ENCODE results near the gene ZNF284.

The ZNF284 gene

DNA sequence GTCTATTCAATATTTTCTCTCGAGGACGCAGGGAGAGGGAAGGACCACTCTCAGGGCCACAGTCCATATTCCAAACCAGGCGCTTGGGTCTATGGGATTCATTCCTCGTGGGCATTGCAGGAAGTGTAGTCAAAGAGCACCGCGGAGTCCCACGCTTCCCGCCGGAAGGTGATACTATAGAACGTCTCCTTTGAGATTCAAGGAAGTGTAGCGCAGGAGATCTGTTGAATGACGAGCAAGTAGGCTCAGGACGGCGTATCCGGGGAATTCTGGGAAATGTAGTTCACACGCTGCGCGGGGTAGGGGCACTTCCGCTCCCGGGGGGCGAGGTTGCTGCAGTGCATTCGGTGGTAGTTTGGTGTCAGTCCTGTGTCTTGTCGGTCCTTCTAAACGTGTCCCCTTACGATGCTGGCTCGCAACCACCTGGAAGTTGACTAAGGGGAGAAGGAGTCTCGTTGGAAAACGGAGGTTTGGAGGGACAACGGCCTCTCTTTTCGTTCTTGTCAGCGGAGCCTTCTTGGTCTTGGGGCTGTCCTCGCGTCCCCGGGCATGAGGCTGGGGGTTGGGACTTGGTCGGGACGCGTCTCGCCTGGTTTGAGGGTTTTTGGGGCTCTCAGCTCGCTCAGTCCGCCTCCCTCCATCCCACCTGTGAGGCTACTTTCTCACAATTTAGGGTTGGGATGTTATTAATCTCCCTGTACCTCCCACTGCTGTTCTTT, at the start of gene ZNF284:
Gene ZNF284, plus strand, starts transcription at position 336 of the 719 bp plus-strand sequence. CDS start 4,231 bp downstream, outside the sequence.
- peak; percentile 81 to 95 (median 88) for DNase-seq

DNA sequence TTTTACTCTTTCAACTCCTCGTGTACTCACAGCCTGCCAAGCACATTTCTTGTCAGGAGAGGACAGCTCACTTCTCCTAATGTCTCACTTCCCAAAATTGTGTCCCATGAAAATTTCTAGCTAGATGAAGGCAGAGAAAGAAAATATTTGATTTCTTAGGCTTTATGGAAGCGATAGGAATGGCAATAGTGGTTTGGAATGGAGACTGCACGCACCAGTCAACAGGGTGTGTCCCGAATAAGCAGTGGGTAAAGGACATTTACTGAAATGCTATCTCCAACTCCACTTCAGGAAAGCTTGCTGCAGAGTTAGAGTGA, 47.1 kb upstream of the ZNF284 start:
- no peak for DNase-seq

DNA sequence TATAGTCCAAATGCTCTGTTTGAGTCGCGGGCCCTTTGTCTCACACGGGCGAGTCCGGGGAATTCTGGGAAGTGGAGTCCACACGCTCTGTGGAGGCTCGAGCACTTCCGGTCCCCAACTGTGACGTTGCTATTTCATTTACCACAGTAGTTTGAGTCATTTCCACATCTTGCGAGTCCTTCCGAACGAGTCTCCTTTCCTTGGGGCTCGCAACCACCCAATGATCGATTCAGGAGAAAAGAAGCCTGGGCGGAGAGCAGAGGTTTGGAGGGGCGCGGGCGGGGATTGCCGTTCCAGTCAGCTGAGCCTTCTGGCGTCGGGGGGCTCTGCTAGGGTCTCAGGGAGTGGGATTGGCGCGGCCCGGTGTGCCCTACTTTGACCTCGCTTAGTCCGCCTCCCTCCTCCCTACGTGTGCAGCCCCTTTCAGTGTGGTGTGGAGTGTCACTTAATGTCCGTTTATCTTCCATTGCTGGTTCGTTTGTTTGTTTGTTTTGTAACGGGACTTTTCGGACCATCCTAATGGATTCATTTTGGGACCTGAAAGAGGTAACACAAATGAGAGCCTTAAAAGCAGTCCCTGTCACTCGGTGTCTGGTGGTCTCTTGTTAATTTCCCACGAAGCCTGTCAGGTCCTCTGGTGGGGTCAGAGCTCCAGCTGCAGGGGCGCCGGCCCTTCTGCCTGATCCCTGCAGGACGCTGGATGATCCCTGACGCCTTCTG, 46.6 kb upstream of the ZNF284 start, which contains the start of gene ZNF222:
Gene ZNF222, plus strand, starts transcription at position 163 of the 720 bp plus-strand sequence. Its CDS starts 58 bp downstream, at position 221.
- DNase-seq, result peak; percentile 61 to 84 (median 84)

DNA sequence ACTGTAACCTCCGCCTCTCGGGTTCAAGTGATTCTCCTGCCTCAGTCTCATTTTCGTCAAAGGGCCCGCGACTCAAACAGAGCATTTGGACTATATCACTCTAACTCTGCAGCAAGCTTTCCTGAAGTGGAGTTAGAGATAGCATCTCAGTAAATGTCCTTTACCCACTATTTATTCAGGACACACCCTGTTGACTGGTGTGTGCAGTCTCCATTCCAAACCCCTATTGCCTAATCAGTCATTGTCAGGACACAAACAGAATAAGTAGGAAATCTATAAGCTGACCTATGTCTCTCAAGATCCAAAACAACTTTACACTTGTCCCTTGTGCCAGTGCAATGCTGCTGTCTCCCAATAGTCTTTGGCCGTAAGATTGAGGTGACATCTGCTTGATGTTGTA, 45.3 kb upstream of the ZNF284 start:
- no peak for DNase-seq

DNA sequence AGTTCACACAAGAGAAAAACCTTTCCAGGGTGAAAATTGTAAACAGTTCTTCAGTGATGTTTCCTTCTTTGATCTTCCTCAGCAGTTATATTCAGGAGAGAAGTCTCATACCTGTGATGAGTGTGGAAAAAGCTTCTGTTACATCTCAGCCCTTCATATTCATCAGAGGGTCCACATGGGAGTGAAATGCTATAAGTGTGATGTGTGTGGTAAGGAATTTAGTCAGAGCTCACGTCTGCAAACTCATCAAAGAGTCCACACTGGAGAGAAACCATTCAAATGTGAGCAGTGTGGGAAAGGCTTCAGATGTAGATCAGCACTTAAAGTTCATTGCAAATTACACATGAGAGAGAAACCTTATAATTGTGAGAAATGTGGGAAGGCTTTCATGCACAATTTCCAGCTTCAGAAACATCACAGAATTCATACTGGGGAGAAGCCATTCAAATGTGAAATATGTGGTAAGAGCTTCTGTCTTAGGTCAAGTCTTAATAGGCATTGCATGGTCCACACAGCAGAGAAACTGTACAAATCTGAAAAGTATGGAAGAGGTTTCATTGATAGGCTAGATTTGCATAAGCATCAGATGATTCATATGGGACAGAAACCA, 39.9 kb upstream of the ZNF284 start:
- no peak for DNase-seq

DNA sequence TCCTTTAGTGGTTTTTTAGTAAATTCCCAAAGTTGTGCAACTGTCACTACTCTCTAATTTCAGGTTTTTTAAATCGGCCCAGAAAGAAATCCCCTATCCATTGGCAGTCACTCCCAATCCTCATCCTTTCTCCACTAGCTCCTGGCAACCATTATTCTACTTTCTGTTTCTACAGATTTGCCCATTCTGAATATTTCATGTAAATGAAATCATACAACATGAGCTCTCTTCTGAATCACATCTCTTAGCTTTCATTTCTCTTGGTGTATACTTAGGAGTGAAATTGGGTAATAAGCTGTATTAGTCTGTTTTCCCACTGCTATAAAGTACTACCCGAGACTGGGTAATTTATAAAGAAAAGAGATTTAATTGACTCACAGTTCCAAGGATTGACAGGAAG, 29.8 kb upstream of the ZNF284 start:
- DNase-seq, result no peak

DNA sequence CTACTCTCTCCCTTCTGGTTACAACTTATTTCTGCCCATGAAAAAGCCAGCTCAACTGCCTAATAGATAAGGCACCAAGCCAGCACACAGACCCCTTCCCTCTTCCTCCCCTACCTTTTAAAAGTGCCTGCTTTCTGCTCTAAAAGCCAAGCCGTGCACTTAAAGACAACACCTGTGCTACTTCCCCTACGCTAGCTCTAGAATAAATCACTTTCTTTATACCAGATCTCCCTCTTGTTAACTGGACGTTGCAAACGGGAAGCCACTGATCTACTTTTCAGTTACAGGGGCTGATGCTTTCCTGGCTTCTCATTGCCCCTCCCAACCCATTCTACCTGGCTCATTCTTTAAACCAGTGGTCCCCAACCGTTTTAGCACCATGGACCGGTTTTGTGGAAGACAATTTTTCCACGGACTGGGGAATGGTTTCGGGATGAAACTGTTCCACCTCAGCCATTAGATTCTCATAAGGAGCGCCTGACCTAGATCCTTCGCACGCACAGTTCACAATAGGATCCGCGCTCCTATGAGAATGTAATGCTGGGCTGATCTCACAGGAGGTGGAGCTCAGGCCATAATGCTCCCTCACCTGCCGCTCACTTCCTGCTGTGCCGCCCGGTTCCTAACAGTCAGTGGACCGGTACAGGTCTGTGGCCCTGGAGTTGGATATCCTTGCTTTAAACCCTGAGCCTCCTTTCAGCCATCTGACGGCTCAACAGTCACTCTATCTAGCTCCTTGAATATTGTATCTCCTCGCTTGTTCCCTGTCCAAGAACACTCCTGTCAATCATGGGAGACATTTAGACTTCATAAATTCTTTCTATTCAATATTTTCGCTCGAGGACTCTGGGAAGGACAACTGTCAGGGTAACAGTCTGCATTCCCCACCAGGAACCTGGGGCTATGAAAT, 21.0 kb upstream of the ZNF284 start:
- DNase-seq, result peak; percentile 36 to 54 (median 49)

DNA sequence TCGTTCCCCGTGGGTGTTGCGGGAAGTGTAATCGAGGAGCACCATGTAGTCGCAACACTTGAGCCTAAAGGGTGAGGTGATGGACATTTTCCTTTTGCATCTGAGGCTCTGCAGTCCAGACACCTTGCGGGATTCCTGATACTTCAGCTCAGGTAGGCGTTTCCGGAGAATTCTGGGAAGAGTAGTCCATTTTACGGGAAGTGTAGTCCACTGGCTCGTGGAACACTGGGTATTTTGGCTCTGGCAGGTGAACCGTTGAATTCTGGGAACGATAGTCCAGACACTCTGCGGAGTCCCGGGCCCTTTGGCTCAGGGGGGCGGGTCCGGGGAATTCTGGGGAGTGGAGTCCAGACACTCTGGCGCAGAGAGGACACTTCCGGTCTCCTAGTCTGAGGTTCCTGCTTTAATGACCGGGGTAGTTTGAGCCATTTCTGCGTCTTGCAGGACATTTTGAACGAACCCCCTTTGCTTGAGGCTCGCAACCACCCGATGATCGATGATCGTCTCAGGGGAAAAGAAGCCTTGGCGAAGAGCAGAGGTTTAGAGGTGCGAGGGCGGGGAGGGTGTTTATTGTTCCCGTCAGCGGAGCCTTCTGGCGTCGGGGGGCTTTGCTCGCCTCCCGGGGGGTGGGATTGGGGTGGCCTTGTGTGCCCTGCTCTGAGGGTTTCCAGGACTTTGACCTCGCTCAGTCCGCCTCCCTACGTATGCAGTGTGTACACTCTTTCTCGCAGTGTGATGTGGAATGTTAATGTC, 20.1 kb upstream of the ZNF284 start, which contains the start of gene ZNF223:
Gene ZNF223, plus strand, starts transcription at position 387 of the 753 bp plus-strand sequence. CDS start 3,141 bp downstream, outside the sequence.
- DNase-seq, result peak; percentile 87 to 99 (median 95)

DNA sequence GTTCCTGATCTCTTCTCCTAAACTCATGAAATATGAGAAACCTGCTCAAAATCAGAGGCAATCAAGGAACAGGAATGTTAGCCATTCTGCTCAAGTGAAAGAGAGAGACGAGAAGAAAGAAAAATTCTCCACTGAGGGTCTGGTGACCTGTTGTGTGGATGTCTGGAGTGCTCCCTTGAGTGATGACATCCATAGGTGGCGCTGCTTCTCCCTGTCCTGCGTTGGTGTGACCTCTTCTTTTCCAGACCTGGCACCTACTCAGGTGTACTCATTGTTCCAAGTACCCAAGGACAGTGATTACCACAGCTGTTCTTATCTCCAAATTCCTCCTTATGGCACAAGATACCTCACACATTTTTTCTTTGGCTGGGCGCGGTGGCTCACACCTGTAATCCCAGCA, 16.1 kb upstream of the ZNF284 start:
- DNase-seq, result no peak

DNA sequence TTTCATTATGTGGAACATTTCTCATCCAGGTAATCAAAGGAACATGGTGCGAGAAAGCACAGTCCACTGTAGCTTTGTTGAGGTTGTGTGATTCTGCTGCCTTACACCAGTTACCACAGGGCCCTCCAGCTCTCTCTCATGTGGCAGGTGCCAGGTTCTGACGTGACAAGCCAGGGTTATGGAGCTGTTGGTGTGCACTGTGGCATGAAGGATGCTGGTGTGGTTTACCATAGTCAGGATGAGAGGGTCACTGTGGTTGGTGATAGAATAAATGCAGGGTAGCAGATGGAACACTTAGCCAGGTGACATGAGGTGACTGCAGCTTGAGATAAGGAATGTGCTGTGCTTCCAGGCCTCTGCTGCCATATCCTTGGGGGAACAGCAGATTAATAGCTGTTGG, 12.7 kb upstream of the ZNF284 start:
- DNase-seq, result no peak

DNA sequence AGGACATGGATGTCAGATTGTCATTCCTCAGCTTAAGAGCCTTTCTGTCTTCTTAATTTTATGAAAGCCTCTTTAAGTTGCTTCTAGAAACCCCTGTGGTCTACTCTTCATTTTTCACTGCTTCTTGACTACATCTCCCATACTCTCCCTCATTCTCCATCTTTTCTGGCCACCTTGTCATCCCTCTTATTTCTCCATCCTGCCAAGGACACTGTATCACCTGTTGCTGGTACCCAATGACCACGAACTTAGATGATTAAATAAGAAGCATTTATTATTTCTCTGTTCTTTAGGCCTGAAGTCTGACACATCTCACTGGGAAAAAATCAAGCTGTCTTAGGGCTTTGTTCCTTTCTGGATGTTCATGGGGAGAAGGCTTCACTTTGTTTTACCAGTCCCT, 10.9 kb upstream of the ZNF284 start:
- DNase-seq, result no peak

DNA sequence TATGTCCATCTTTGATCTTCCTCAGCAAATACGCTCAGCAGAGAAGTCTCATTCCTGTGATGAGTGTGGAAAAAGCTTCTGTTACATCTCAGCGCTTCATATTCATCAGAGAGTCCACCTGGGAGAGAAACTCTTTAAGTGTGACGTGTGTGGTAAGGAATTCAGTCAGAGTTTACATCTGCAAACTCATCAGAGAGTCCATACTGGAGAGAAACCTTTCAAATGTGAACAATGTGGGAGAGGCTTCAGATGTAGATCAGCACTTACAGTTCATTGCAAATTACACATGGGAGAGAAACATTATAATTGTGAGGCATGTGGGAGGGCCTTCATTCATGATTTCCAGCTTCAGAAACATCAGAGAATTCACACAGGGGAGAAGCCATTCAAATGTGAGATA, 5.7 kb upstream of the ZNF284 start:
- DNase-seq, result no peak

DNA sequence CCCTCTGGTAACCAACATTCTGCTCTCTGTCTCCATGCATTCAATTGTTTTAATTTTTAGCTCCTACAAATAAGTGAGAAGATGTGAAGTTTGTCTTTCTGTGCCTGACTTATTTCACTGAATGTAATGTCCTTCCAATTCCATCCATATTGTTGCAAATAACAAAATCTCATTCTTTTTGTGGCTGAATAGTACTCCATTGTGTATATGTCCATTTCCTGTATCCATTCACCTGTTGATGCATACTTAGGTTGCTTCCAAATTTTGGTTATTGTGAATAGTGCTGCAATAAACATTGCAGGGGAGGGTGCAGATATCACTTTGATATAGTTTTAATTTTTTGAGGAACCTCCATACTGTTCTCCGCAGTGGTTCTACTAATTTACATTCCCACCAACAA, 2.5 kb upstream of the ZNF284 start:
- DNase-seq, result no peak

DNA sequence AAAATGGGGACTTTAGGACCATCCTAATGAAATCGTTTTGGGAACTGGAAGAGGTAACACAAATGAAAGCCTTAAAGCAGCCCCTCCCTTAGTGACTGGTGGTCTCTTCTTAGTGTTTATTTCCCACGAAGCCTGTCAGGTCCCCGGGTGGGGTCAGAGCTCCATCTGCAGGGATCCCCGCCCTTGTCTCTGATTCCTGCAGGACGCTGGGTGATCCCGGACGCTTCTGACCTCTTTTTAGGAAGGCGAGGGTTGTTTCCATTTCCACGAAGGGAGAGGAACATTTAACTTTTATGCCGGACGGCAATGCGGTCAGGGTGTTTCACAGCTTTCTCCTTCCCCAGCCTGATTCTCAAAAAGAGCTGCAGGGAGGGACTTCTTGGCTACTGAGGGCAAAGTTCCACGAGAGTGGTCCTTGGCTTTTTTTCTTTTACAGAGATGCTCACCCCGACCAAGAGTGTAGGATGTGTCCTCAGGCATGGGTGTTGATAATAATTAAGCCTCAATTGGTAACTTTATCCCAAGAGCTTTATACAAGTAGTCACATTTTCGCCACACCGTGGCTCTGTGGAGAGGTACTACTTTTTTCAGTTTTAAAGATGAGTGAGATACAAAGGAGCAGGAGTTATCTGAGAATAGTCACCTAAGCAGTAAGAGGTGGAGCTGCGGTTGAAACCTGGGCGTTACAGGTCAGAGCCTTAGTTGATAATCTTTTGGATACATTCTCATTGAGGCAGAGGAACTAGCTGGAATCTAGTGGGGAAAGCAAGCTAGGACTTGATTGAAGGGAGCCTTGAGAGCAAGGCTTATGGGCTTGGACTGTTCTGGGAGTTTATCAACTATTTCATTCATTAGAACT, 813 bp downstream of the ZNF284 start:
- peak in 2 of 3 experiments; percentile 27 to 35 for DNase-seq

DNA sequence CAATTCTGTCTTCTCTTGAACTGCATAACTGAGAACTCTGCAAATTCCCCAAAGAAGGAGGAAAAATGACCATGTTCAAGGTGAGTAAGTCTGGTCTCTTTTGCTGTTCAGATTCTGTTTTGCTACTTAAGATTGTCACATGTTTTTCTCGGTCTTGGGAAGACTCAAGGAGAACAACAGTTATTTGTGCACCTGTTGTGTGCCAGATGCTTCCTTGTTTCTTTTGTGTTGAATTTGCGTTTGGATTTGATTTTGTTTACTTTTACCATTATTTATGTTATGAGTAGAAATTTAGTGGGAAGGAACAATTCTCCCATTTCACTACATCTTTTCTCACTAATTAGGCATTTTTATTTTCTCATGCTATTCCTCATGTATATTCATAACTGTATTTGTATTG, 4.4 kb downstream of the ZNF284 start:
- DNase-seq, result no peak

DNA sequence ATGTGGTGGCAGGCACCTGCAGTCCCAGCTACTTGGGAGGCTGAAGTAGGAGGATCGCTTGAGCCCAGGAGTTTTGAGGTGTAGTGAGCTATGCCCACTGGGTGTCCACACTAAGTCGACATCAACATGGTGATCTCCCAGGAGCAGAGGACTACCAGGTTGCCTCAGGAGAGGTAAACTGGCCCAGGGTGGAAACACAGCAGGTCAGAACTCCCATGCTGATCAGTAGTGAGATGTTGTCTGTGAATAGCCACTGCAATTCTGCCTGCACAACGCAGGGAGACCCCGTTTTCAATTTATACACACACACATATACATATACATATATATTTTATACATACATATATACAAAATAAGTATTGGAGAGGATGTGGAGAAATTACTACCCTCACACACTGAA, 20.1 kb downstream of the ZNF284 start:
- DNase-seq, result no peak

DNA sequence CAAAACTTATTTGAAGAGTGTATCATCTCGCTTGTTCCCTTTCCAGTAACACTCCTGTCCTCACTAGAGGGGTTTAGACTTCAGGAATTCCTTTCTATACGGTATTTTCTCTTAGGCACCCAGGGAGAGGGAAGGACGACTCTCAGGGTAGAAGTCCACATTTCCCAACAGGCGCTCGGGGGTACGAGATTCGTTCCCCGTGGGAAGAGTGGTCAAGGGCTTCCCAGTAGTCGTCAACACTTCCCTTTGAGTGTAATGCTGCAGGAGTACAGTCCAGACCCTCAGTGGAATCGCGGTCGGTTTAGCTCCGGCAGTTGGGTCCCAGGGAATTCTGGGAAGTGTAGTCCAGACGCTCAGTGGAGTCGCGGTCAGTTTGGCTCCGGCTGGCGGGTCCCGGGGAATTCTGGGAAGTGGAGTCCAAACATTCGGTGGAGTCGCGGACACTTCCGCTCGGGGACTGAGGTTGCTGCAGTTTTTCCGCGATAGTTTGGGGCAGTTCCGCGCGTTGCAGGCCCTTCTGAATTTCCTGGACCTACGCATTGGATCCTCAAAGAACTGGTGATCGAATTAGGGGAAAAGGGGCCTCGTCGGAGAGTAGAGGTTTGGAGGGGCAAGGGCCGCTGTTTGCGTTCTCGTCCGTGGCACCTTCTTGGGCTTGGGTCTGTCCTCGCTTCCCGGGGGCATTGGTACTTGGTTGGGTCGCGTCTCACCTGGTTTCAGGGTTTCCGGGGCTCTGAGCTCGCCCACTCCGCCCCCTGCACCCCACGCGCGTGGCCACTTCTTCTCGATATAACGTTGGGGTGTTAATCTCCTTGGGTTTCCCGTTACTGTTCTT, 22.2 kb downstream of the ZNF284 start, which contains the start of gene ZNF224:
Gene ZNF224, plus strand, starts transcription at position 431 of the 835 bp plus-strand sequence. CDS start 3,513 bp downstream, outside the sequence.
- DNase-seq, result peak; percentile 89 to 94 (median 92)

DNA sequence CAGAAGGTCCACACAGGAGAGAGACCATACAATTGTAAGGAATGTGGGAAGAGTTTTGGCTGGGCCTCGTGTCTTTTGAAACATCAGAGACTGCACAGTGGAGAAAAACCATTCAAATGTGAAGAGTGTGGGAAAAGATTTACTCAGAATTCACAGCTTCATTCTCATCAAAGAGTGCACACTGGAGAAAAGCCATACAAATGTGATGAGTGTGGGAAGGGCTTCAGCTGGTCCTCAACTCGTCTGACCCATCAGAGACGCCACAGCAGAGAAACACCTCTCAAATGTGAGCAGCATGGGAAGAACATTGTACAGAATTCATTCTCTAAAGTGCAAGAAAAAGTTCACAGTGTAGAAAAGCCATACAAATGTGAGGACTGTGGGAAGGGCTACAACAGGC, 35.8 kb downstream of the ZNF284 start:
- DNase-seq, result no peak

DNA sequence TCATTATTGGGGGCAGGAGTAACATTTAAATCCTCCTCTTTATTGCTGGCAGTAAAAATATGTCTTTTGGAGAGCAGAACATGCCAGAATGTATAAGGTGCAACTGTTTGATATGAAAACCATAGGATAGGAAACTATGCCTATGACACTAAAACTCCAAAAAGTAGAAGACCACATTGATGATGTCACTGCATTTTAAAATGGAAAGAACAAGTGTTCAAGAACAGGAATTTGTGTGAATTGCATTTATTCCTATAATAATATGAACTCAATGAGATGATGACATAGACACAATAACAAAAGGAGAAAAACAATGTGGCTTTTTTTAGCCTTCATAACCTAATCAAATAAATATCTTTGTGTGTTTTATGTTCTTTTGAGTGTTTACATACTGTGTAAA, 37.5 kb downstream of the ZNF284 start:
- DNase-seq, result no peak

All from NCI-H1417 (cell line).